H1 (cell line): Measurements from ENCODE around the gene NPPA. TPM values are rescaled to one million over a fixed set of nuclear protein-coding genes. Genes with fewer than 3 reads are reported as not detected.

Source experiments
- CTCF ChIA-PET: fragments of 300-600 bp; sonication (Branson Sonifier 250); formaldehyde crosslinking; loops from one replicate; lab custom pipeline; 2021; ENCODE audit not compliant: partially characterized antibody; lab: Charles Lee
- POLR2A ChIA-PET: fragments of 300-600 bp; sonication (Branson Sonifier 250); formaldehyde crosslinking; loops from one replicate; lab custom pipeline; 2021; ENCODE audit warnings: inconsistent platforms; ENCODE audit not compliant: partially characterized antibody; lab: Charles Lee
- DNase-seq, 2 experiments: peaks; one replicate each; pipeline versions ENCODE4 v3.0.0 to v3.0.0-alpha.2; 2010 to 2022; ENCODE audit warnings: low spot score in 2 of 2, low read depth in 1 of 2, mixed read lengths in 1 of 2
- FAIRE-seq: peaks from 2 replicates; lab custom pipeline; 2011; peaks lifted over from hg19 to GRCh38; lab: Jason Lieb, UNC
- H2AFZ ChIP-seq: 2 replicates; pipeline ENCODE4 v1.8.1; 2012; ENCODE audit warnings: low read length, inconsistent platforms
- H2AK5ac ChIP-seq: 2 replicates; pipeline ENCODE4 v1.6.1; 2013; ENCODE audit warnings: low read depth, low read length
- H2BK120ac ChIP-seq: replicated peaks from 2 replicates; pipeline ENCODE3; 2013; ENCODE audit warnings: low read depth, low read length, inconsistent platforms
- H2BK12ac ChIP-seq: 2 replicates; pipeline ENCODE4 v1.6.1; 2013; ENCODE audit warnings: low read depth, low read length
- H2BK15ac ChIP-seq: 2 replicates; pipeline ENCODE4 v1.6.1; 2013; ENCODE audit warnings: low read length
- H2BK20ac ChIP-seq: 2 replicates; pipeline ENCODE4 v1.6.1; 2013; ENCODE audit warnings: low read length
- H2BK5ac ChIP-seq: 2 replicates; pipeline ENCODE4 v1.6.1; 2013; ENCODE audit warnings: low read depth, low read length
- H3K14ac ChIP-seq: 2 replicates; pipeline ENCODE4 v1.6.1; 2013; ENCODE audit warnings: inconsistent platforms; ENCODE audit not compliant: insufficient read length
- H3K18ac ChIP-seq: 2 replicates; pipeline ENCODE4 v1.6.1; 2013; ENCODE audit warnings: low read length; ENCODE audit errors: extremely low read depth
- H3K23ac ChIP-seq: 2 replicates; pipeline ENCODE4 v1.6.1; 2013; ENCODE audit warnings: inconsistent platforms; ENCODE audit not compliant: insufficient read length
- H3K23me2 ChIP-seq: 2 replicates; pipeline ENCODE4 v1.6.1; 2013; ENCODE audit warnings: low read depth, low read length
- H3K27ac ChIP-seq: 2 replicates; pipeline ENCODE4 v1.6.1; 2011; ENCODE audit warnings: low read depth, low read length, inconsistent platforms
- H3K27me3 ChIP-seq, 4 experiments: replicated peaks in 1 of 4; 1 replicate in 1 of 4; 2 replicates in 3 of 4; pipeline versions ENCODE4 v1.6.1 to v1.8.1; 2011 to 2013; ENCODE audit warnings: low read length in 3 of 4, mild to moderate bottlenecking in 3 of 4, inconsistent platforms in 2 of 4, mixed read lengths in 2 of 4, moderate library complexity in 1 of 4; ENCODE audit not compliant: control insufficient read depth in 3 of 4, insufficient read depth in 3 of 4; ENCODE audit errors: extremely low read depth in 1 of 4
- H3K36me3 ChIP-seq, 4 experiments: 2 replicates each; pipeline versions ENCODE4 v1.6.1 to v1.8.1; 2011 to 2013; ENCODE audit warnings: mild to moderate bottlenecking in 4 of 4, low read length in 3 of 4, moderate library complexity in 2 of 4, control low read depth in 1 of 4, inconsistent platforms in 1 of 4; ENCODE audit not compliant: insufficient read depth in 4 of 4, control insufficient read depth in 2 of 4
- H3K4ac ChIP-seq: replicated peaks from 2 replicates; pipeline ENCODE3; 2013; ENCODE audit warnings: low read length, low read depth, mixed read lengths, inconsistent platforms; ENCODE audit not compliant: insufficient read length
- H3K4me1 ChIP-seq, 4 experiments: replicated peaks in 1 of 4; 1 replicate in 1 of 4; 2 replicates in 3 of 4; pipeline versions ENCODE4 v1.6.1 to v1.8.1; 2011 to 2013; ENCODE audit warnings: low read length in 3 of 4, inconsistent platforms in 2 of 4, mixed read lengths in 1 of 4; ENCODE audit not compliant: insufficient read depth in 4 of 4, control insufficient read depth in 3 of 4
- H3K4me2 ChIP-seq, 2 experiments: 2 replicates each; pipeline versions ENCODE4 v1.6.1 to v1.8.1; 2011 to 2013; ENCODE audit warnings: low read depth in 2 of 2, low read length in 2 of 2, control low read depth in 1 of 2, inconsistent platforms in 1 of 2, mild to moderate bottlenecking in 1 of 2; ENCODE audit not compliant: insufficient read depth in 1 of 2
- H3K4me3 ChIP-seq, 4 experiments: fragments of 200-600, 300-600 bp in 1 of 4; sonication (generic), shearing (Covaris generic), sonication (Bioruptor Twin) in 1 of 4; 2 replicates each; pipeline versions ENCODE4 v1.5.1 to v1.8.1; 2011 to 2016; ENCODE audit warnings: low read length in 4 of 4, low read depth in 3 of 4, control low read depth in 2 of 4, inconsistent platforms in 2 of 4, mild to moderate bottlenecking in 2 of 4, mixed read lengths in 1 of 4, moderate library complexity in 1 of 4; ENCODE audit not compliant: insufficient read depth in 2 of 4; ENCODE audit errors: extremely low read depth in 1 of 4
- H3K56ac ChIP-seq: replicated peaks from 2 replicates; pipeline ENCODE3; 2013; ENCODE audit warnings: low read depth, mild to moderate bottlenecking, mixed read lengths, low read length, inconsistent platforms; ENCODE audit not compliant: insufficient read length
- H3K79me1 ChIP-seq: 2 replicates; pipeline ENCODE4 v1.6.1; 2013; ENCODE audit warnings: low read depth, low read length, control low read depth
- H3K79me2 ChIP-seq, 2 experiments: 2 replicates each; pipeline versions ENCODE4 v1.6.1 to v1.8.1; 2012 to 2013; ENCODE audit warnings: low read length in 2 of 2, mild to moderate bottlenecking in 2 of 2, inconsistent platforms in 1 of 2; ENCODE audit not compliant: insufficient read depth in 2 of 2, control insufficient read depth in 1 of 2
- H3K9ac ChIP-seq, 4 experiments: replicated peaks in 1 of 4; 1 replicate in 1 of 4; 2 replicates in 3 of 4; pipeline versions ENCODE4 v1.6.1 to v1.8.1; 2011 to 2013; ENCODE audit warnings: low read depth in 3 of 4, low read length in 3 of 4, control low read depth in 2 of 4, mild to moderate bottlenecking in 2 of 4, moderate library complexity in 2 of 4, inconsistent platforms in 1 of 4; ENCODE audit errors: extremely low read depth in 1 of 4
- H3K9me3 ChIP-seq, 2 experiments: 2 replicates each; pipeline versions ENCODE4 v1.6.1 to v1.8.1; 2012 to 2013; ENCODE audit warnings: mild to moderate bottlenecking in 2 of 2, moderate library complexity in 2 of 2, control low read depth in 1 of 2, inconsistent platforms in 1 of 2, low read depth in 1 of 2, low read length in 1 of 2, mixed read lengths in 1 of 2; ENCODE audit not compliant: insufficient read depth in 2 of 2
- H4K20me1 ChIP-seq, 2 experiments: replicated peaks in 1 of 2; 2 replicates each; pipeline versions ENCODE3 to v1.8.1; 2011 to 2013; ENCODE audit warnings: inconsistent platforms in 2 of 2, low read length in 2 of 2, mild to moderate bottlenecking in 1 of 2; ENCODE audit not compliant: insufficient read depth in 2 of 2, control insufficient read depth in 1 of 2
- H4K5ac ChIP-seq: 2 replicates; pipeline ENCODE4 v1.6.1; 2013; ENCODE audit warnings: low read length, low read depth, mixed read lengths, inconsistent platforms; ENCODE audit not compliant: insufficient read length
- H4K8ac ChIP-seq: 2 replicates; pipeline ENCODE4 v1.8.0; 2013; ENCODE audit warnings: mild to moderate bottlenecking, moderate library complexity, low read length, inconsistent platforms; ENCODE audit not compliant: insufficient read depth; ENCODE audit errors: extremely low read depth
- H4K91ac ChIP-seq: replicated peaks from 2 replicates; pipeline ENCODE3; 2013; ENCODE audit warnings: low read length, mixed read lengths, inconsistent platforms; ENCODE audit not compliant: insufficient read length
- ASH2L ChIP-seq: fragments of 200-600, 300-600 bp; sonication (generic); IDR thresholded peaks from one replicate; pipeline ENCODE4 v1.7.1; 2017; ENCODE audit warnings: low read length
- BACH1 ChIP-seq: IDR thresholded peaks from 2 replicates; pipeline ENCODE4 v1.6.1; 2012; ENCODE audit warnings: low read length, improper control_type of control experiment
- CREB1 ChIP-seq: IDR thresholded peaks from 2 replicates; pipeline ENCODE4 v1.6.1; 2012; ENCODE audit warnings: inconsistent platforms
- KDM5A ChIP-seq: fragments of 200-600 bp; IDR thresholded peaks from 2 replicates; pipeline ENCODE4 v1.7.1; 2012; ENCODE audit warnings: mild to moderate bottlenecking, low read length, inconsistent platforms, mixed read lengths
- NANOG ChIP-seq: IDR thresholded peaks from 2 replicates; pipeline ENCODE4 v1.6.1; 2011; ENCODE audit warnings: low read length, low read depth, mild to moderate bottlenecking, inconsistent platforms; ENCODE audit not compliant: insufficient read depth, poor library complexity, severe bottlenecking
- NRF1 ChIP-seq: IDR thresholded peaks from 2 replicates; pipeline ENCODE4 v1.6.1; 2011; ENCODE audit warnings: mild to moderate bottlenecking, low read depth, low read length, improper control_type of control experiment
- SIX5 ChIP-seq: IDR thresholded peaks from 2 replicates; pipeline ENCODE4 v1.6.1; 2011; ENCODE audit warnings: mild to moderate bottlenecking, low read depth, low read length
- TBP ChIP-seq: IDR thresholded peaks from 2 replicates; pipeline ENCODE4 v1.6.1; 2011; ENCODE audit warnings: low read depth, low read length, improper control_type of control experiment
- WGBS, 2 experiments: shearing (Covaris generic) in 1 of 2; methylation state at CpG; one replicate each; pipeline versions ENCODE4 v1.1.6 to v1.1.7; 2013 to 2015; ENCODE audit warnings: low lambda C conversion rate in 2 of 2, mixed read lengths in 2 of 2, inconsistent platforms in 1 of 2, low coverage in 1 of 2, missing lambda C conversion rate in 1 of 2; ENCODE audit not compliant: insufficient replicate concordance in 2 of 2, insufficient coverage in 1 of 2, insufficient read length in 1 of 2; ENCODE audit errors: extremely low coverage in 1 of 2, missing lambda C conversion rate in 1 of 2; 5-methylcytosine and 5-hydroxymethylcytosine counted together
- polyA plus RNA-seq, 7 experiments: library from polyadenylated mRNA; depleted of rRNA in 3 of 7; stranded (reverse) in 5 of 7; unstranded in 2 of 7; fragments of >200 nt in 5 of 7; fragments of 200-250 nt in 2 of 7; gene quantifications; 1 replicate in 5 of 7; 2 replicates in 1 of 7; 4 replicates in 1 of 7; pipeline versions ENCODE4 v1.2.1 to v1.2.3, GENCODE V29; 2011 to 2013; ENCODE audit warnings: missing spikeins in 2 of 7, mixed read lengths in 2 of 7
- total RNA-seq: library from RNA; stranded (reverse); fragmentation: NEBNext Ultra II Directional; extraction: Animal tissue kit (Norgen Biotek cat#: 25700); gene quantifications from 2 replicates; pipeline ENCODE4 v1.2.1, GENCODE V29; 2021
- TF ChIP-seq, protein P1 (sequence below): IDR thresholded peaks from 2 replicates; pipeline ENCODE4 v1.6.1; 2011; ENCODE audit warnings: low read depth, mild to moderate bottlenecking, low read length; ENCODE audit not compliant: insufficient read depth

Gene NPPA
- total and polyA plus RNA-seq, 2 of the 8 experiments (the other 6 are each of a cell fraction or from before 2014, with no cell fraction given) = not detected

DNA sequence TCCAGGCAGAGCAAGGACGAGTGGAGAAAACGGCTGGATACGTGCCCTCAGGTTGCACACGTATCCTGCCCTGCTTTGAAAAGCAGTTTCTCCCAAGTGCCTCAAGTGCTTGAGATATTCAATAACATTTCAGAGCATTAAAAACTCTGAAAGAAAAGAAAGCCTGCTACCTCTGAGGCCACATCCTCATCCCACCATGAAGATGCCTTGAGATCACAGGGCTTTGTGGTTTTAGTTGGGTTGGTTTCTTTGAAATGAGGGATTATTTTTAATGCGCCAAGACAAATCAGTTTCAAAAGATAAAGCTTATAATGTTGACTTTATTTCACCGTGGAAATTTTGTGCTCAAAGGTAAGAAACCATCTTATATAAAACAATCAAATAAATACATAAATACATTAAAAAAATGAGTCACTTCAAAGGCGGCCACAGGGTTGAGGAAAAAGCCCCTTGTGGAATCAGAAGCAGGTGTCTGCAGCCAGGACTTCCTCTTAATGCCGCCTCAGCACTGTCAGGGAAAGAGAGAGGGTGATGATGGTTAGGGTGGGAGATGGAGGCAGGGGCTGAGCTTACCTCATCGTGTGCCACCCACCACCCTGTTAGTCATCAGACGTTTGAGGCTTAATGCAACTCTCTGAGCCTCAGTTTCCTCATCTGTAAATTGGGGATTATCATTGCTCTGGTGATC is 9.7 kb upstream of the NPPA start:
- no peak overlapping the region for H2BK12ac ChIP-seq
- no peak overlapping the region for H3K56ac ChIP-seq
- H3K4me2 ChIP-seq = no peak overlapping the region
- H3K27ac ChIP-seq = no peak overlapping the region
- H2AK5ac ChIP-seq = no peak overlapping the region
- no peak overlapping the region for H2BK20ac ChIP-seq
- no peaks in the 10 kb centered on the region for H3K36me3 ChIP-seq
- H3K79me2 ChIP-seq = no peaks in the 10 kb centered on the region
- H2BK15ac ChIP-seq = no peak overlapping the region
- DNase-seq = no peak
- no peak overlapping the region for H3K14ac ChIP-seq
- TF ChIP-seq KDM5A = no peak
- no peak for TF ChIP-seq BACH1
- TF ChIP-seq, protein P1, sequence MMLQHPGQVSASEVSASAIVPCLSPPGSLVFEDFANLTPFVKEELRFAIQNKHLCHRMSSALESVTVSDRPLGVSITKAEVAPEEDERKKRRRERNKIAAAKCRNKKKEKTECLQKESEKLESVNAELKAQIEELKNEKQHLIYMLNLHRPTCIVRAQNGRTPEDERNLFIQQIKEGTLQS = no peak
- TF ChIP-seq SIX5 = no peak
- no peak for TF ChIP-seq NRF1
- no peak for TF ChIP-seq ASH2L
- TF ChIP-seq CREB1 = no peak
- no peak for TF ChIP-seq NANOG
- TF ChIP-seq TBP = no peak
- no peaks in the 10 kb centered on the region for H3K9me3 ChIP-seq
- FAIRE-seq = no peak
- no peak overlapping the region for H4K91ac ChIP-seq
- H3K4ac ChIP-seq = no peak overlapping the region
- H2BK120ac ChIP-seq = no peak overlapping the region
- H3K18ac ChIP-seq = no peak overlapping the region
- ChIA-PET CTCF (interaction anchor here (0.7 to 4.9 kb wide), 10 partner anchors 8 to 39 kb away, joined by 3 to 21 read pairs (median 4); partner anchors contain the start of gene NPPA), POLR2A (interaction anchor here (0.5 to 9.0 kb wide), 3 partner anchors 34 to 101 kb away, joined by 3 to 81 read pairs (median 3); no protein-coding TSS in a partner anchor)
- no peak overlapping the region for H2AFZ ChIP-seq
- H3K4me3 ChIP-seq = no peak overlapping the region
- WGBS, 2 experiments = 79% methylated on average over 10 of the region's 10 CpGs; no CpG with 5 or more reads in 1 of the 2 experiments
- peaks cover 0 to 4% of the 10 kb centered on the region in 2 experiments for H4K20me1 ChIP-seq
- H3K23ac ChIP-seq = no peak overlapping the region
- no peak overlapping the region for H4K8ac ChIP-seq
- no peak overlapping the region for H4K5ac ChIP-seq
- H2BK5ac ChIP-seq = no peak overlapping the region
- no peak overlapping the region for H3K9ac ChIP-seq
- H3K79me1 ChIP-seq = no peaks in the 10 kb centered on the region
- peaks cover 0 to 3% (median 1%) of the 10 kb centered on the region in 4 experiments; a peak in 1 of 7 replicates for H3K4me1 ChIP-seq
- peaks cover 3% of the 10 kb centered on the region; the same call in 1 of the 2 replicates for H3K23me2 ChIP-seq
- H3K27me3 ChIP-seq = peaks cover 0 to 22% (median 13%) of the 10 kb centered on the region in 4 experiments; a peak in 6 of 7 replicates
